ENCODE results near the gene EXOC6B. TPM values are rescaled to one million over a fixed set of nuclear protein-coding genes. Genes with fewer than 3 reads are reported as not detected.
"Not testable (repeated sequence)": the region's sequence is repeated elsewhere in the genome, so short reads cannot be mapped to it uniquely, and the experiment has no call there.

Gene EXOC6B
- polyA plus RNA-seq, 1 donor, result 11.5 TPM

- WGBS (ENCODE audit: insufficient coverage, low lambda C conversion rate), result no CpG with 5 or more reads among the region's 15 CpGs
- no peaks in the 10 kb centered on the region for H3K9me3 ChIP-seq (ENCODE audit: control insufficient read depth, low read depth, low read length)
- H3K4me1 ChIP-seq (ENCODE audit: control insufficient read depth, insufficient read depth, low read length), result no peaks in the 10 kb centered on the region
- H3K36me3 ChIP-seq (ENCODE audit: control insufficient read depth, insufficient read depth, low read length), result no peaks in the 10 kb centered on the region
- H3K27me3 ChIP-seq (ENCODE audit: control insufficient read depth, insufficient read depth, low read length), result no peaks in the 10 kb centered on the region
- H3K4me3 ChIP-seq (ENCODE audit: low read length), result no peak overlapping the region
- H3K27ac ChIP-seq (ENCODE audit: low read length), result no peak overlapping the region
- DNase-seq, result no peak
Observed at GRCh38 chr2:72427022-72427861, 398.6 kb downstream of the EXOC6B start.

DNA sequence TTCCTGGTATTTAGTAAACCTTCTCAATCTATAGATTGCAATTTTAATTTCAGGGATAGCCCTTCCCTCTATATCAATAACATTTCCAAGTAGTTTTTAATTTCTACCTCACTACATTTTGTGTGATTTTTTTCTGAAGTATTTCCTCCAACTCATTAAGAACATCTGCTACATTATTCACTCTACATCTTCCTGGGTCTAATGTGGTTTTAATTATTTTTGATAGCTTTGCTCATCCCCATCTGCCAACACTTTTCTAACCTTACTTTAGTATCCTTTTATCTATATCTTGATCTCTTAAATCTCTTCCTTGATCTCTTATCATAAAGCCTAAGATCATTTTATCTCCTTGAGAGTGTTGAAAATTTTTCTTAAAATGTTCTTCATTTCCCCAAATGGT is 399.8 kb downstream of the EXOC6B start:
- H3K4me1 ChIP-seq (ENCODE audit: control insufficient read depth, insufficient read depth, low read length), result no peaks in the 10 kb centered on the region
- no peaks in the 10 kb centered on the region for H3K27me3 ChIP-seq (ENCODE audit: control insufficient read depth, insufficient read depth, low read length)
- no peak overlapping the region for H3K27ac ChIP-seq (ENCODE audit: low read length)
- no peak for DNase-seq
- peaks cover 8% of the 10 kb centered on the region for H3K9me3 ChIP-seq (ENCODE audit: control insufficient read depth, low read depth, low read length)
- H3K4me3 ChIP-seq (ENCODE audit: low read length), result no peak overlapping the region
- no peaks in the 10 kb centered on the region for H3K36me3 ChIP-seq (ENCODE audit: control insufficient read depth, insufficient read depth, low read length)

DNA sequence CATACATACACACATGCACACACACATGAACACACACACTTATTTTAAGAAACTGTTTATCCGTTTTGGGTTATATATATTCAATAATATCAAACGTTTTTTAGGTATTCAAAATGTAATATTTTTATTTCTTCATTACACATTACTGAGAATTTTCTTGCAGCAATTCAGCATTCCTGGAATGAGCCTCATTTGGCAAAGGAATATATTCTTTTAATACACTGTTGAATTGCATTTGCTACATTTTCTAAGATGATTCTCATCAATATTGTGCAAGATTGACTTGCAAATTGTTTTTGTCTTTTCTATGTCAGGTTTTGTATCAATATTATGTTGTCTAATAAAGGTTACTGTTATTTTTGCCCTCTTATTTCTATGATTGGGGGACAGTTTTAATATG is 402.1 kb downstream of the EXOC6B start:
- DNase-seq, result no peak
- Histone ChIP-seq H3K4me1 (ENCODE audit: control insufficient read depth, insufficient read depth, low read length) (no peaks in the 10 kb centered on the region), H3K36me3 (ENCODE audit: control insufficient read depth, insufficient read depth, low read length) (no peaks in the 10 kb centered on the region), H3K4me3 (ENCODE audit: low read length) (no peak overlapping the region), H3K27ac (ENCODE audit: low read length) (no peak overlapping the region), H3K27me3 (ENCODE audit: control insufficient read depth, insufficient read depth, low read length) (no peaks in the 10 kb centered on the region), H3K9me3 (ENCODE audit: control insufficient read depth, low read depth, low read length) (peaks cover 12% of the 10 kb centered on the region)
- WGBS (ENCODE audit: insufficient coverage, low lambda C conversion rate), result 93% methylated on average over 2 of the region's 2 CpGs

GRCh38 chr2:72421771-72422379 is 404.0 kb downstream of the EXOC6B start:
- not testable (repeated sequence) for H3K27me3 ChIP-seq (ENCODE audit: control insufficient read depth, insufficient read depth, low read length); H3K36me3 ChIP-seq (ENCODE audit: control insufficient read depth, insufficient read depth, low read length); H3K27ac ChIP-seq (ENCODE audit: low read length); H3K4me1 ChIP-seq (ENCODE audit: control insufficient read depth, insufficient read depth, low read length); H3K4me3 ChIP-seq (ENCODE audit: low read length); DNase-seq
- WGBS (ENCODE audit: insufficient coverage, low lambda C conversion rate), result 100% methylated on average over 2 of the region's 31 CpGs
- peaks cover 12% of the 10 kb centered on the region for H3K9me3 ChIP-seq (ENCODE audit: control insufficient read depth, low read depth, low read length)

- Histone ChIP-seq H3K9me3 (ENCODE audit: control insufficient read depth, low read depth, low read length) (peaks cover 3% of the 10 kb centered on the region), H3K27ac (ENCODE audit: low read length) (no peak overlapping the region), H3K27me3 (ENCODE audit: control insufficient read depth, insufficient read depth, low read length) (no peaks in the 10 kb centered on the region), H3K4me1 (ENCODE audit: control insufficient read depth, insufficient read depth, low read length) (no peaks in the 10 kb centered on the region), H3K36me3 (ENCODE audit: control insufficient read depth, insufficient read depth, low read length) (no peaks in the 10 kb centered on the region), H3K4me3 (ENCODE audit: low read length) (no peak overlapping the region)
- no peak for DNase-seq
- 93% methylated on average over 2 of the region's 5 CpGs for WGBS (ENCODE audit: insufficient coverage, low lambda C conversion rate)
Observed at GRCh38 chr2:72415781-72416475, 409.9 kb downstream of the EXOC6B start.

- Histone ChIP-seq H3K27ac (ENCODE audit: low read length) (no peak overlapping the region), H3K27me3 (ENCODE audit: control insufficient read depth, insufficient read depth, low read length) (no peaks in the 10 kb centered on the region), H3K9me3 (ENCODE audit: control insufficient read depth, low read depth, low read length) (peaks cover 3% of the 10 kb centered on the region), H3K4me3 (ENCODE audit: low read length) (no peak overlapping the region), H3K36me3 (ENCODE audit: control insufficient read depth, insufficient read depth, low read length) (no peaks in the 10 kb centered on the region), H3K4me1 (ENCODE audit: control insufficient read depth, insufficient read depth, low read length) (no peaks in the 10 kb centered on the region)
- no CpG with 5 or more reads among the region's 2 CpGs for WGBS (ENCODE audit: insufficient coverage, low lambda C conversion rate)
- no peak for DNase-seq
Observed at GRCh38 chr2:72415241-72415661, 410.6 kb downstream of the EXOC6B start.

GRCh38 chr2:72414137-72414760 is 411.6 kb downstream of the EXOC6B start:
- no peak overlapping the region for H3K4me3 ChIP-seq (ENCODE audit: low read length)
- H3K4me1 ChIP-seq (ENCODE audit: control insufficient read depth, insufficient read depth, low read length), result no peaks in the 10 kb centered on the region
- no peak overlapping the region for H3K27ac ChIP-seq (ENCODE audit: low read length)
- WGBS (ENCODE audit: insufficient coverage, low lambda C conversion rate), result no CpG with 5 or more reads among the region's 2 CpGs
- DNase-seq, result peak in 1 of 2 donors; percentile 5
- no peaks in the 10 kb centered on the region for H3K27me3 ChIP-seq (ENCODE audit: control insufficient read depth, insufficient read depth, low read length)
- H3K9me3 ChIP-seq (ENCODE audit: control insufficient read depth, low read depth, low read length), result no peaks in the 10 kb centered on the region
- H3K36me3 ChIP-seq (ENCODE audit: control insufficient read depth, insufficient read depth, low read length), result no peaks in the 10 kb centered on the region

DNA sequence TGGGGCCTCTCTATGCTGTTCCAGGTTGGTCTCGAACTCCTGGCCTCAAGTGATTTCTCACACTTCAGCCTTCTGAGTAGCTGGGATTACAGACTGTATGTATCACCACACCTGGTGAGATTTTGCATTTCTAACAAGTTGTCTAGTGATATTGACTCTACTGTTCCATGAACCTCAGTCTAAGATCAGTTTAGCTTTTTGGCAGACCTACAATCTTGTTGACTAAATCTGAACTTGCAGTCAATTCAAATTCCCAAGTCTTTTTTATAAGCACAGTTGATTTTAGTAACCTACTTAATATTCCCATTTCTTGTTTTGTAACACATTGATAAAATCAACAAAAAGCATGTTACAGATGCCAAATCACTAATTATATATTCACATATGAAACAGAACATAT is 412.1 kb downstream of the EXOC6B start:
- WGBS (ENCODE audit: insufficient coverage, low lambda C conversion rate), result 100% methylated on average over 1 of the region's 1 CpG

GRCh38 chr2:72412214-72412613 is 413.6 kb downstream of the EXOC6B start:
- H3K36me3 ChIP-seq (ENCODE audit: control insufficient read depth, insufficient read depth, low read length), result no peaks in the 10 kb centered on the region
- no peaks in the 10 kb centered on the region for H3K4me1 ChIP-seq (ENCODE audit: control insufficient read depth, insufficient read depth, low read length)
- H3K4me3 ChIP-seq (ENCODE audit: low read length), result no peak overlapping the region
- WGBS (ENCODE audit: insufficient coverage, low lambda C conversion rate), result no CpG with 5 or more reads among the region's 1 CpG
- no peaks in the 10 kb centered on the region for H3K27me3 ChIP-seq (ENCODE audit: control insufficient read depth, insufficient read depth, low read length)
- no peak for DNase-seq
- no peak overlapping the region for H3K27ac ChIP-seq (ENCODE audit: low read length)
- no peaks in the 10 kb centered on the region for H3K9me3 ChIP-seq (ENCODE audit: control insufficient read depth, low read depth, low read length)

More for the DNA sequence above, 412.1 kb downstream of the EXOC6B start:
- H3K27me3 ChIP-seq (ENCODE audit: control insufficient read depth, insufficient read depth, low read length), result no peaks in the 10 kb centered on the region
- H3K9me3 ChIP-seq (ENCODE audit: control insufficient read depth, low read depth, low read length), result no peaks in the 10 kb centered on the region
- no peaks in the 10 kb centered on the region for H3K36me3 ChIP-seq (ENCODE audit: control insufficient read depth, insufficient read depth, low read length)
- no peak for DNase-seq
- no peak overlapping the region for H3K27ac ChIP-seq (ENCODE audit: low read length)
- H3K4me1 ChIP-seq (ENCODE audit: control insufficient read depth, insufficient read depth, low read length), result no peaks in the 10 kb centered on the region
- no peak overlapping the region for H3K4me3 ChIP-seq (ENCODE audit: low read length)

- DNase-seq, result no peak
- Histone ChIP-seq H3K9me3 (ENCODE audit: control insufficient read depth, low read depth, low read length) (peaks cover 19% of the 10 kb centered on the region), H3K4me1 (ENCODE audit: control insufficient read depth, insufficient read depth, low read length) (no peaks in the 10 kb centered on the region), H3K4me3 (ENCODE audit: low read length) (no peak overlapping the region), H3K36me3 (ENCODE audit: control insufficient read depth, insufficient read depth, low read length) (no peaks in the 10 kb centered on the region), H3K27ac (ENCODE audit: low read length) (no peak overlapping the region), H3K27me3 (ENCODE audit: control insufficient read depth, insufficient read depth, low read length) (no peaks in the 10 kb centered on the region)
Observed at GRCh38 chr2:72399879-72400278, 426.0 kb downstream of the EXOC6B start.

All from large intestine (tissue), 3 donors.